ENCODE results near the gene TNS1. TPM values are rescaled to one million over a fixed set of nuclear protein-coding genes. Genes with fewer than 3 reads are reported as not detected.

TNS1 gene
- total RNA-seq, 3 donors from 2014 or later (not counting 1 experiment from before 2014, with no cell fraction given) = 1.1 to 3.0 (median 2.1) TPM

- peaks cover 0 to 14% of the 10 kb centered on the region in 2 donors for H3K27me3 Mint-ChIP-seq (ENCODE audit: low read depth in 2 of 2)
These were observed 11.9 kb downstream of the TNS1 start for GRCh38 chr2:217990791-217991465.

DNA sequence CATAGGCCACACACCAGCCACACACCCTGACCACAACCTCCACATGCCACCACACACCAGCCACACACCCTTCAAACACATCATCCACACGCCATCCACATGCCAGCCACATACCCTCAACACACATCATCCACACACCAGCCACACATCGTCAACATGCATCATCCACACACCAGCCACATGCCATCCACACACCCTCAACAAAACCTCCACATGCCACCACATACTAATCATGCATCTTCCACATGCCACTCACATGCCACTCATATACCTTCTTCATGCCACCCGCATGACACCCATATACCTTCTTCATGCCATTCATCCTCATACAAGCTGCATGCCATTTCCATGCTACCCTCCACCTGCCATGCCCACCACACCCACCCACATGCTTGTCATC, 12.4 kb downstream of the TNS1 start:
- Mint-ChIP-seq H3K4me3 (no peak overlapping the region), H3K27ac (no peak overlapping the region), H3K9me3 (no peaks in the 10 kb centered on the region), H3K4me1 (peaks cover 0 to 4% of the 10 kb centered on the region in 2 donors), H3K36me3 (no peaks in the 10 kb centered on the region), H3K27me3 (ENCODE audit: low read depth in 2 of 2) (peaks cover 0 to 14% of the 10 kb centered on the region in 2 donors)
- no peak for DNase-seq
- H3K9me3 ChIP-seq (ENCODE audit: control insufficient read depth, insufficient read depth, low read length) = no peaks in the 10 kb centered on the region
- H3K4me3 ChIP-seq (ENCODE audit: low read length) = no peak overlapping the region
- no peak overlapping the region for H3K27ac ChIP-seq (ENCODE audit: low read length)
- no peaks in the 10 kb centered on the region for H3K36me3 ChIP-seq (ENCODE audit: control insufficient read depth, insufficient read depth, low read length)
- 88% methylated on average over 3 of the region's 3 CpGs for WGBS (ENCODE audit: insufficient coverage)
- intact Hi-C loops (cut with micrococcal nuclease) = no loop called here
- H3K4me1 ChIP-seq (ENCODE audit: control insufficient read depth, insufficient read depth, low read length) = no peaks in the 10 kb centered on the region
- ATAC-seq = no peak
- TF ChIP-seq, protein P1, sequence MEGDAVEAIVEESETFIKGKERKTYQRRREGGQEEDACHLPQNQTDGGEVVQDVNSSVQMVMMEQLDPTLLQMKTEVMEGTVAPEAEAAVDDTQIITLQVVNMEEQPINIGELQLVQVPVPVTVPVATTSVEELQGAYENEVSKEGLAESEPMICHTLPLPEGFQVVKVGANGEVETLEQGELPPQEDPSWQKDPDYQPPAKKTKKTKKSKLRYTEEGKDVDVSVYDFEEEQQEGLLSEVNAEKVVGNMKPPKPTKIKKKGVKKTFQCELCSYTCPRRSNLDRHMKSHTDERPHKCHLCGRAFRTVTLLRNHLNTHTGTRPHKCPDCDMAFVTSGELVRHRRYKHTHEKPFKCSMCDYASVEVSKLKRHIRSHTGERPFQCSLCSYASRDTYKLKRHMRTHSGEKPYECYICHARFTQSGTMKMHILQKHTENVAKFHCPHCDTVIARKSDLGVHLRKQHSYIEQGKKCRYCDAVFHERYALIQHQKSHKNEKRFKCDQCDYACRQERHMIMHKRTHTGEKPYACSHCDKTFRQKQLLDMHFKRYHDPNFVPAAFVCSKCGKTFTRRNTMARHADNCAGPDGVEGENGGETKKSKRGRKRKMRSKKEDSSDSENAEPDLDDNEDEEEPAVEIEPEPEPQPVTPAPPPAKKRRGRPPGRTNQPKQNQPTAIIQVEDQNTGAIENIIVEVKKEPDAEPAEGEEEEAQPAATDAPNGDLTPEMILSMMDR (IDR thresholded peaks at IDR 0.05) = no peak
- H3K27me3 ChIP-seq (ENCODE audit: control insufficient read depth, insufficient read depth, low read length) = no peaks in the 10 kb centered on the region

More at GRCh38 chr2:217990791-217991465, 11.9 kb downstream of the TNS1 start:
- no peak for ATAC-seq
- H3K4me1 ChIP-seq (ENCODE audit: control insufficient read depth, insufficient read depth, low read length) = no peaks in the 10 kb centered on the region
- intact Hi-C loops (cut with micrococcal nuclease) = no loop called here
- no peaks in the 10 kb centered on the region for H3K36me3 Mint-ChIP-seq
- peaks cover 0 to 4% of the 10 kb centered on the region in 2 donors for H3K4me1 Mint-ChIP-seq
- no peak overlapping the region for H3K27ac ChIP-seq (ENCODE audit: low read length)
- no peaks in the 10 kb centered on the region for H3K9me3 Mint-ChIP-seq
- H3K4me3 Mint-ChIP-seq = no peak overlapping the region
- TF ChIP-seq, protein P1 (IDR thresholded peaks at IDR 0.05) = no peak
- no peaks in the 10 kb centered on the region for H3K27me3 ChIP-seq (ENCODE audit: control insufficient read depth, insufficient read depth, low read length)
- no peaks in the 10 kb centered on the region for H3K36me3 ChIP-seq (ENCODE audit: control insufficient read depth, insufficient read depth, low read length)
- WGBS (ENCODE audit: insufficient coverage) = 91% methylated on average over 9 of the region's 9 CpGs
- H3K4me3 ChIP-seq (ENCODE audit: low read length) = no peak overlapping the region
- no peaks in the 10 kb centered on the region for H3K9me3 ChIP-seq (ENCODE audit: control insufficient read depth, insufficient read depth, low read length)
- H3K27ac Mint-ChIP-seq = no peak overlapping the region
- no peak for DNase-seq

DNA sequence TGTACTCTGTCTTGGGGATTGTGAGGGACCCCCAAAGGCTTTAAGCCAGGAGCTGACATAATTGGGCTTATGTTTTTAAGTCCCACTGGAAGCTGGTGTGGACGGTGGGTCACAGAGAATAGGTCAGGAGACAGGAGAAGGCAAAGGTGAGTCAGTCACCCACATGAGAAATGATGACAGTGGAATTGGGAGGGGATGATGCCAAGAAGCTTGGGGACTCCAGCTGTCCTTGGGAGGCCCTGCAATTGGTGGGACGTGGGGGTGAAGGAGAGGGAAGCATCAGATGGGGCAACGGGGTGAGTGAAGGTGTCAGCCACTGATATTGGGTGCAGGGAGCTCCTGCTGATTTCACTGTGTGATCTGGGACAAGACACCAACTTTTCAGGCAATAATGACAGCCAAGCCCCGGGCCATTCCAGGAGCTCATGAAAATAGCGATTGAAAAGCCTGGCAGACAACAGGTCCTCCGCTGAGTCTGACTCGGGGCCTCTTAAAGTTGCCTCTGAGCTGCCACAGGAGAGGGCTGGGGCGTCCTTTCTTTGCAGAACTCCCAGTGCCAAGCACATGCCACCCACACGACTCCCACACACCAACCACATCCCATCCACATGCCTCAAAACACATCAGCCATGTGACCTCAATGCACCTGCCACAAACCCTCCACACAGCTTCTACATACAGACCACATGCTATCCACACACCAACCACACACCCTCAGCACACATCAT, 13.4 kb downstream of the TNS1 start:
- no peaks in the 10 kb centered on the region for H3K9me3 Mint-ChIP-seq
- H3K9me3 ChIP-seq (ENCODE audit: control insufficient read depth, insufficient read depth, low read length) = no peaks in the 10 kb centered on the region
- WGBS (ENCODE audit: insufficient coverage) = 81% methylated on average over 9 of the region's 9 CpGs
- ATAC-seq (no peak), DNase-seq (no peak)
- TF ChIP-seq, protein P1 (IDR thresholded peaks at IDR 0.05) = no peak
- H3K4me1 ChIP-seq (ENCODE audit: control insufficient read depth, insufficient read depth, low read length) = no peaks in the 10 kb centered on the region
- no peaks in the 10 kb centered on the region for H3K36me3 Mint-ChIP-seq
- peaks cover 0 to 4% of the 10 kb centered on the region in 2 donors for H3K4me1 Mint-ChIP-seq
- H3K27me3 ChIP-seq (ENCODE audit: control insufficient read depth, insufficient read depth, low read length) = no peaks in the 10 kb centered on the region
- H3K27me3 Mint-ChIP-seq (ENCODE audit: low read depth in 2 of 2) = peaks cover 0 to 14% of the 10 kb centered on the region in 2 donors
- intact Hi-C loops (cut with micrococcal nuclease) = no loop called here
- H3K27ac Mint-ChIP-seq = no peak overlapping the region
- H3K4me3 ChIP-seq (ENCODE audit: low read length) = no peak overlapping the region
- no peaks in the 10 kb centered on the region for H3K36me3 ChIP-seq (ENCODE audit: control insufficient read depth, insufficient read depth, low read length)
- no peak overlapping the region for H3K4me3 Mint-ChIP-seq
- no peak overlapping the region for H3K27ac ChIP-seq (ENCODE audit: low read length)
